Smooth muscle cell (in vitro differentiated cells): ENCODE data around the gene EXOC6B. TPM values are rescaled to one million over a fixed set of nuclear protein-coding genes. Genes with fewer than 3 reads are reported as not detected.

Experiments
- DNase-seq: peaks from one replicate; lab custom pipeline; 2025; ENCODE audit not compliant: unreplicated experiment; lab: John Stamatoyannopoulos, UW
- H2AFZ ChIP-seq: fragments of 200-600 bp; sonication (generic); 2 replicates; pipeline ENCODE4 v1.6.0; 2016; ENCODE audit warnings: antibody characterized with exemption, low read depth, mild to moderate bottlenecking
- H3F3A ChIP-seq: fragments of 200-600 bp; sonication (generic); 2 replicates; pipeline ENCODE4 v1.6.0; 2017; ENCODE audit warnings: antibody characterized with exemption, low read depth
- H3K27ac ChIP-seq: fragments of 200-600 bp; sonication (generic); 2 replicates; pipeline ENCODE4 v1.5.1; 2016; ENCODE audit warnings: low read depth, mild to moderate bottlenecking
- H3K27me3 ChIP-seq: fragments of 200-600 bp; sonication (generic); 2 replicates; pipeline ENCODE4 v1.6.1; 2016; ENCODE audit warnings: low read depth, mild to moderate bottlenecking
- H3K36me3 ChIP-seq: fragments of 200-600 bp; sonication (generic); 2 replicates; pipeline ENCODE4 v1.5.1; 2016; ENCODE audit warnings: low read depth
- H3K4me1 ChIP-seq: fragments of 200-600 bp; sonication (generic); 2 replicates; pipeline ENCODE4 v1.5.1; 2016; ENCODE audit warnings: low read depth
- H3K4me2 ChIP-seq: fragments of 200-600 bp; sonication (generic); 2 replicates; pipeline ENCODE4 v1.6.0; 2016; ENCODE audit warnings: mild to moderate bottlenecking
- H3K4me3 ChIP-seq: fragments of 200-600 bp; sonication (generic); 2 replicates; pipeline ENCODE4 v1.5.1; 2016; ENCODE audit warnings: mild to moderate bottlenecking
- H3K79me2 ChIP-seq: fragments of 200-600 bp; sonication (generic); 2 replicates; pipeline ENCODE4 v1.6.0; 2016; ENCODE audit warnings: low read depth, mild to moderate bottlenecking
- H3K9ac ChIP-seq: fragments of 200-600 bp; sonication (generic); 2 replicates; pipeline ENCODE4 v1.6.0; 2016; ENCODE audit warnings: low read depth
- H3K9me3 ChIP-seq: fragments of 200-600 bp; sonication (generic); replicated peaks from 2 replicates; pipeline ENCODE4 v1.5.1; 2016; ENCODE audit warnings: low read depth
- H4K20me1 ChIP-seq: fragments of 200-600 bp; sonication (generic); 2 replicates; pipeline ENCODE4 v1.6.0; 2016; ENCODE audit warnings: low read depth
- CTCF ChIP-seq: fragments of 200-600 bp; sonication (generic); IDR thresholded peaks from 2 replicates; pipeline ENCODE4 v1.5.1; 2017; ENCODE audit warnings: borderline replicate concordance, mild to moderate bottlenecking, antibody characterized with exemption; ENCODE audit not compliant: insufficient read depth, poor library complexity, severe bottlenecking
- WGBS: methylation state at CpG from one replicate; pipeline ENCODE4 v1.1.7; 2016; ENCODE audit warnings: low lambda C conversion rate; 5-methylcytosine and 5-hydroxymethylcytosine counted together
- polyA plus RNA-seq: library from polyadenylated mRNA; unstranded; fragments of >200 nt; fragmentation: Nextera tagmentation; extraction: Ambion mirVana; gene quantifications from 2 replicates; pipeline ENCODE4 v1.2.1, GENCODE V29; 2016
- total RNA-seq: library from RNA; depleted of rRNA; stranded (reverse); fragments of >200 nt; gene quantifications from 2 replicates; pipeline ENCODE4 v1.2.3, GENCODE V29; 2014

The EXOC6B gene
- total and polyA plus RNA-seq, 2 experiments from 2014 or later = 6.9 to 19.7 TPM

GRCh38 chr2:72627083-72627482 is 198.8 kb downstream of the EXOC6B start:
- Histone ChIP-seq H3K27me3 (no peaks in the 10 kb centered on the region), H3K9me3 (no peaks in the 10 kb centered on the region), H3F3A (no peaks in the 10 kb centered on the region), H2AFZ (no peak overlapping the region), H3K4me1 (no peaks in the 10 kb centered on the region), H3K36me3 (no peaks in the 10 kb centered on the region), H3K27ac (no peak overlapping the region), H3K79me2 (no peaks in the 10 kb centered on the region), H3K4me3 (no peak overlapping the region), H3K4me2 (no peak overlapping the region), H3K9ac (no peak overlapping the region), H4K20me1 (peaks cover 37% of the 10 kb centered on the region)
- no peak for TF ChIP-seq CTCF
- WGBS = 98% methylated on average over 1 of the region's 1 CpG
- DNase-seq = no peak

- Histone ChIP-seq H3F3A (no peaks in the 10 kb centered on the region), H3K9me3 (no peaks in the 10 kb centered on the region), H4K20me1 (peaks cover 37% of the 10 kb centered on the region), H3K27ac (no peak overlapping the region), H3K36me3 (no peaks in the 10 kb centered on the region), H3K9ac (no peak overlapping the region), H3K4me1 (no peaks in the 10 kb centered on the region), H3K27me3 (no peaks in the 10 kb centered on the region), H3K4me2 (no peak overlapping the region), H3K79me2 (no peaks in the 10 kb centered on the region), H2AFZ (no peak overlapping the region), H3K4me3 (no peak overlapping the region)
- TF ChIP-seq CTCF = no peak
- 59% methylated on average over 1 of the region's 1 CpG for WGBS
- DNase-seq = no peak
Observed at GRCh38 chr2:72625366-72625765, 200.5 kb downstream of the EXOC6B start.

- DNase-seq = no peak
- Histone ChIP-seq H3K79me2 (no peaks in the 10 kb centered on the region), H4K20me1 (peaks cover 42% of the 10 kb centered on the region), H3K4me3 (no peak overlapping the region), H3K4me1 (no peaks in the 10 kb centered on the region), H3K9ac (no peak overlapping the region), H3K9me3 (no peaks in the 10 kb centered on the region), H3K36me3 (no peaks in the 10 kb centered on the region), H3K27me3 (no peaks in the 10 kb centered on the region), H3F3A (no peaks in the 10 kb centered on the region), H3K4me2 (no peak overlapping the region), H2AFZ (no peak overlapping the region), H3K27ac (no peak overlapping the region)
- TF ChIP-seq CTCF = no peak
Observed at GRCh38 chr2:72623481-72623880, 202.4 kb downstream of the EXOC6B start.

GRCh38 chr2:72619626-72620025 is 206.2 kb downstream of the EXOC6B start:
- TF ChIP-seq CTCF = no peak
- Histone ChIP-seq H3K36me3 (no peaks in the 10 kb centered on the region), H3K27me3 (no peaks in the 10 kb centered on the region), H3K4me3 (no peak overlapping the region), H3K4me1 (no peaks in the 10 kb centered on the region), H3K79me2 (no peaks in the 10 kb centered on the region), H3K4me2 (no peak overlapping the region), H3K27ac (no peak overlapping the region), H3K9me3 (no peaks in the 10 kb centered on the region), H3K9ac (no peak overlapping the region), H4K20me1 (peaks cover 41% of the 10 kb centered on the region), H3F3A (no peaks in the 10 kb centered on the region), H2AFZ (no peak overlapping the region)
- whole genome bisulfite sequencing = 95% methylated on average over 3 of the region's 3 CpGs
- no peak for DNase-seq
